Lower leg skin (tissue), 3 donors: ENCODE results near the gene FASTK.

ENCODE experiments used
- CTCF ChIP-seq, 3 donors: fragments of 450-650 bp; IDR thresholded peaks; one replicate each; pipeline ENCODE4 v1.5.1; 2016; ENCODE audit warnings: antibody characterized with exemption in 3 of 3, mild to moderate bottlenecking in 3 of 3, moderate library complexity in 2 of 3
- POLR2A ChIP-seq, 2 donors: fragments of 450-650 bp; IDR thresholded peaks; one replicate each; pipeline ENCODE4 v1.6.1; 2016 to 2017; ENCODE audit warnings: antibody characterized with exemption in 2 of 2, mild to moderate bottlenecking in 1 of 2, moderate library complexity in 1 of 2

- TF ChIP-seq CTCF (IDR thresholded peaks at IDR 0.05) (no peak), POLR2A (IDR thresholded peaks at IDR 0.05) (no peak)
These were observed 9.5 kb upstream of the FASTK start for GRCh38 chr7:151089893-151090730.
